ENCODE data around the gene NEU3.

DNA sequence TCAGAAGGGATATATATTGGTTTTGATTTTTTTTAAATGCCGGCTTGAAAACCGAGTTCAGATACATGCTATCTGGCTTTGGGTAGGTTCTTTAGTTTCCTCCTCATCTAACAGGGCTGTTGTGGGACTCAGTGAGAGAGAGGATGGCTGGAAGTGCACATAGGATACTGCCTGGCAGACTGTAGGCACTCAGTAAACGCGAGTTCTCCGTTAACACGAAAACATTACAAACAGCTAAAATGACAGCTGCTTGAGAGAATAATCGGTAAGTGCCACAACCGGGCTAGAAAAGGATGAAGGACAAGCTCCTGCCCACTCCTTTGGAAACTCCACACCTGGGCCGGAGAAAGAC, 40.2 kb upstream of the NEU3 start:
- TF ChIP-seq YY1 (IDR thresholded peaks at IDR 0.05; ENCODE audit: insufficient read depth, insufficient read length) (no peak), ZNF274 (IDR thresholded peaks at IDR 0.05; ENCODE audit: low read depth, low read length) (no peak), SUZ12 (IDR thresholded peaks at IDR 0.05; ENCODE audit: extremely low read depth, insufficient read depth, insufficient read length) (no peak)
